Gastrocnemius medialis (tissue), 4 donors: ENCODE measurements around the gene CDK11B. TPM values are rescaled to one million over a fixed set of nuclear protein-coding genes. Genes with fewer than 3 reads are reported as not detected.
A peak's percentile ranks its signal among the peaks of the same experiment; 100 is the strongest.
"Not testable (repeated sequence)": the region's sequence is repeated elsewhere in the genome, so short reads cannot be mapped to it uniquely, and the experiment has no call there.

Experiments
- ATAC-seq, 2 donors: fragments of 150-250 bp; one replicate each; pipeline ENCODE4 v1.9.1; 2016
- DNase-seq, 2 donors: peaks; one replicate each; pipeline ENCODE4 v3.0.0-alpha.2; 2019
- H3K27ac ChIP-seq, 4 donors: fragments of 200-600 bp; sonication (generic); 1 replicate in 1 of 4; 2 replicates in 3 of 4; pipeline ENCODE4 v1.5.1; 2016 to 2018; ENCODE audit warnings: mild to moderate bottlenecking in 2 of 4, moderate library complexity in 1 of 4
- H3K27me3 ChIP-seq, 3 donors: fragments of 200-600 bp; sonication (generic) in 2 of 3; 1 replicate in 1 of 3; 2 replicates in 2 of 3; pipeline versions ENCODE4 v1.5.1 to v1.6.0; 2016 to 2019; ENCODE audit warnings: mild to moderate bottlenecking in 1 of 3, moderate library complexity in 1 of 3
- H3K36me3 ChIP-seq, 2 donors: fragments of 200-600 bp; sonication (generic) in 1 of 2; one replicate each; pipeline ENCODE4 v1.5.1; 2017 to 2018
- H3K4me1 ChIP-seq, 2 donors: fragments of 200-600 bp; sonication (generic) in 1 of 2; one replicate each; pipeline ENCODE4 v1.5.1; 2016 to 2017; ENCODE audit warnings: mild to moderate bottlenecking in 2 of 2
- H3K4me3 ChIP-seq, 4 donors: fragments of 200-600 bp; sonication (generic) in 3 of 4; 1 replicate in 1 of 4; 2 replicates in 3 of 4; pipeline ENCODE4 v1.5.1; 2016 to 2019; ENCODE audit warnings: mild to moderate bottlenecking in 2 of 4
- H3K9me3 ChIP-seq, 3 donors: fragments of 200-600 bp; sonication (generic) in 2 of 3; 1 replicate in 1 of 3; 2 replicates in 2 of 3; pipeline ENCODE4 v1.5.1; 2016 to 2019
- POLR2A ChIP-seq, 2 donors: fragments of 450-650 bp; IDR thresholded peaks; one replicate each; pipeline ENCODE4 v1.6.1; 2017; ENCODE audit warnings: antibody characterized with exemption in 2 of 2, mild to moderate bottlenecking in 2 of 2, moderate library complexity in 2 of 2
- in situ Hi-C, 4 donors: fragments of 200-750 bp; cut with MboI; loops; one replicate each; pipeline versions ENCODE4 v1.15.0 to v1.8.0; 2017; ENCODE audit warnings: low sequenced_read_pairs in 4 of 4
- intact Hi-C: fragments of 100-400 bp; cut with DNase I; formaldehyde crosslinking; loops from one replicate; pipeline ENCODE4 v1.15.1; 2023; ENCODE audit warnings: low total_unique reads
- total RNA-seq, 4 donors: library from RNA; depleted of rRNA; stranded (reverse); fragments of >200 nt; gene quantifications; one replicate each; pipeline versions ENCODE4 v1.1.0 to v1.2.3, GENCODE V29; 2016
- TF ChIP-seq, protein P1 (sequence below), 5 experiments: fragments of 450-650 bp in 3 of 5; fragments of 200-600 bp in 2 of 5; sonication (generic) in 2 of 5; IDR thresholded peaks in 4 of 5; conservative IDR thresholded peaks in 1 of 5; 1 replicate in 4 of 5; 2 replicates in 1 of 5; pipeline ENCODE4 v1.5.1; 2016 to 2019; ENCODE audit warnings: antibody characterized with exemption in 5 of 5, mild to moderate bottlenecking in 3 of 5, moderate library complexity in 3 of 5

The CDK11B gene
- 10 to 100 TPM; 19.5 to 49.0 (median 42.2) TPM for total RNA-seq

DNA sequence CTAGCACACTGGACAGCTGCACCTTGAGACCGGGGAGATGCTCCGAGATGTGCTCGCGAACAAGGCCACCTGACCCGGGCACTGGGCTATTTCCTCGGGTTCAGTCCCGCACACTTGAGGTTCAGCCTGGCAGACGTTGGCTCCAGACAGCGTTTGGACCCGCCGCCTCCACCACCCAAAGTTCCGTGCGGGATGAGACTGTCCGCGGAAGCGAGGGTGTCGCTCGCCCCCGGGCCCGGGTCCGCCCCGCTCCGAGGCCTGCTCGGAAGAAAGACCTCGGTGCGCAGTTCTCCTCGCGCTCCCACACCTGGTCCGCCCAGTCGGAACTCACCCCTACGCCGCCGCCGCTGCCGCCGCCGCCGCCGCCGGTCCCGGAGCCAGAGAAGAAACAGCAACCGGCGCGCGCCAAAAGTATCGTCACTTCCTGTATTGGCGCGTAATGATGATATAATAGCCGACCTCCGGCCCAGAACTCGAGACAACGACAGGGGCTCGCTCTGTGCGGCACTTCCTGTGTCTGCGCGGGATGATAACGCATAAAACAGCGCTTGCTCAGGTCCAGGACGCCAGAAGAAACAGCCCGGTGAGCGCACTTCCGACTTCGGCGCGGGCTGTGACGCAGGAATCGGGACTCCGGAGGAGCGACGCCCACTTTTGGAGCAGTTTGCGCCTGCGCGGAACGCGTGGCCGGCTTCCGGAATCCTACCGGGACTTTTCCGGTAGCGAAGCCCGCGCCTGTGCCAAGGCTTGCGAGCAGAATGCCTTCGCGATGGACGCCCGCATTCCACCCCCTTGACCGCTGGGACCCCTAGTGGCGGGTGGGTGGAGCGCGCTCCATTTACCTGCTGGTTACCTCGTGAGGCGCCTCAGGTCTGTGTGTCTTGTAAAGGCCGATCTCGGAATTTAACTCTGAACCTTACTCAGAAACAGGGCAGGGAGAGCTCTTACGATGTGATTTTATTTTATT is at the start of gene CDK11B:
TSS of gene CDK11B (minus strand) at position 422 of the 967 bp plus-strand sequence. CDS start 1,519 bp downstream, outside the sequence.
- TF ChIP-seq, protein P1, sequence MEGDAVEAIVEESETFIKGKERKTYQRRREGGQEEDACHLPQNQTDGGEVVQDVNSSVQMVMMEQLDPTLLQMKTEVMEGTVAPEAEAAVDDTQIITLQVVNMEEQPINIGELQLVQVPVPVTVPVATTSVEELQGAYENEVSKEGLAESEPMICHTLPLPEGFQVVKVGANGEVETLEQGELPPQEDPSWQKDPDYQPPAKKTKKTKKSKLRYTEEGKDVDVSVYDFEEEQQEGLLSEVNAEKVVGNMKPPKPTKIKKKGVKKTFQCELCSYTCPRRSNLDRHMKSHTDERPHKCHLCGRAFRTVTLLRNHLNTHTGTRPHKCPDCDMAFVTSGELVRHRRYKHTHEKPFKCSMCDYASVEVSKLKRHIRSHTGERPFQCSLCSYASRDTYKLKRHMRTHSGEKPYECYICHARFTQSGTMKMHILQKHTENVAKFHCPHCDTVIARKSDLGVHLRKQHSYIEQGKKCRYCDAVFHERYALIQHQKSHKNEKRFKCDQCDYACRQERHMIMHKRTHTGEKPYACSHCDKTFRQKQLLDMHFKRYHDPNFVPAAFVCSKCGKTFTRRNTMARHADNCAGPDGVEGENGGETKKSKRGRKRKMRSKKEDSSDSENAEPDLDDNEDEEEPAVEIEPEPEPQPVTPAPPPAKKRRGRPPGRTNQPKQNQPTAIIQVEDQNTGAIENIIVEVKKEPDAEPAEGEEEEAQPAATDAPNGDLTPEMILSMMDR (IDR thresholded peaks at IDR 0.05 in 4 of 5, conservative IDR thresholded peaks at IDR 0.05 in 1 of 5) = peak in 4 of 5 experiments; percentile 30 to 71 (median 53)
- peak; percentile 60 to 65 for TF ChIP-seq POLR2A (IDR thresholded peaks at IDR 0.05)
- H3K36me3 ChIP-seq = peaks cover 0 to 33% of the 10 kb centered on the region in 2 donors
- H3K9me3 ChIP-seq, in situ Hi-C loops, H3K27me3 ChIP-seq: not testable (repeated sequence)
- H3K27ac ChIP-seq = peak within 1 kb of the TSS; percentile 86 to 99 (median 96)
- ATAC-seq (peak; percentile 79 to 81), DNase-seq (peak; percentile 88 to 96)
- peak within 1 kb of the TSS; percentile 65 to 85 (median 76) for H3K4me3 ChIP-seq
- intact Hi-C loops = loop anchor here (2.0 kb wide), 1 partner anchor 44 kb away; the partner anchor contains the start of gene MIB2
- H3K4me1 ChIP-seq = peaks cover 21 to 31% of the 10 kb centered on the region in 2 donors

DNA sequence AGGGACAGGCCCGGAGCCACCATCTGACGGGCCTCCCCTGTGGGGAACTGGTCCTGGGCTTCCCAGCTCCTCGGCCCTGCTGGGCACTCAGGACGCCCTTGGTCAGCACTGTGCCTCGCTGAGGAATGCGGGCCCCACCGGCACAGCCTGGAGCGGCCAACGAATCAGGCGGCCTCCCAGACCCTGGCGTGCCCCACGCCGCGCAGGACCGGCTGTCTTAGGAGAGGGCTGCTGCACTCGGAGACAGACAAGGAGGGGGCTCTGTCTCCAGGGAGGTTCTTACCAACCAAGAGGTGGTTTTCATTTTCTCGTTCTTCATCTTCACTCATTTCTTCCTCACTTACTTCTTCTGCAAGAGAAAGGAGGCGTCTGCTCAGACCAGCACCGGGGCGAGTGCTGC is 49.1 kb upstream of the CDK11B start:
- H3K27me3 ChIP-seq, H3K9me3 ChIP-seq, DNase-seq, in situ Hi-C loops, H3K27ac ChIP-seq, intact Hi-C loops, H3K4me1 ChIP-seq, H3K4me3 ChIP-seq, ATAC-seq: not testable (repeated sequence)
- H3K36me3 ChIP-seq = peaks cover 0 to 19% of the 10 kb centered on the region in 2 donors

DNA sequence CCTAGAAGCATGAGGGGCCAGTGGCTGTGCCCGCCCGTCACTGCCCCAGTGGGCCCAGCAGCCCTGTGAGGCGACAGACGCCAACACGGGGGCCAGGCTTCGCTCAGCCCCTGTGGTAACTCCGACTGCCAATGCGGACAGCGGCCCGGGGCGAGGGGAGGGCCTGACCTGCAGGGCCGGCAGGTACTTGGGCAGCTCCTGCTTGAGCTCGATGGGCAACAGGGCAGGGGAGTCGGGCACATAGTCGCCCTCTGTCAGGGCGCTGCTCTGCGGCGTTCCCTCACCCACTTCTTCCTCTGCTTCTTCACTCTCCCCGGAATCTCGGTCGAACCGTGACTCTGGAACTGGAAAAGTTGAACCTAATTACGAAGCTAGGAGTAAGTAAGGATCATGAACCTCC is 48.4 kb upstream of the CDK11B start:
- peaks cover 0 to 19% of the 10 kb centered on the region in 2 donors for H3K36me3 ChIP-seq
- H3K9me3 ChIP-seq, H3K4me3 ChIP-seq, H3K27me3 ChIP-seq, H3K4me1 ChIP-seq, H3K27ac ChIP-seq, intact Hi-C loops, ATAC-seq, DNase-seq, in situ Hi-C loops: not testable (repeated sequence)

DNA sequence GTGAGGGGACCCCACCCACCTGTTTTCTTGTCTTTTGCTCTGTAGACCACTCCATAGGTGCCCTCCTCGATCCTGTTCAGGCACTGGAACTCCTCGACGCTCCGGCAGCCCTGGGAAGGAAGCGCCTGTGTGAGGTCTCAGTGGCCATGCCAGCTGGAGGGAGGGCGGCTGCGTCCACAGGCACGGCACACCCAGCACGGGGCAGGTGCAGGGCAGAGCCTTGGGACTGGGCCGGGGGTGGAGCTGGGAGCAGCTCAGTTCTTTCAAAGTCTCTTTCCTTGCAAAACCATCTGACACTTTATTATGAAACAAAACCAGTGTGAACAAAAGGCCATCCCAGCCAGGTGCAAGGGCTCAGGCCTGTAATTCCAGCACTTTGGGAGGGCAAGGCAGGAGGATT is 46.8 kb upstream of the CDK11B start:
- DNase-seq, H3K4me1 ChIP-seq, H3K27me3 ChIP-seq, H3K4me3 ChIP-seq, H3K9me3 ChIP-seq, in situ Hi-C loops, intact Hi-C loops, H3K27ac ChIP-seq: not testable (repeated sequence)
- H3K36me3 ChIP-seq = peaks cover 0 to 19% of the 10 kb centered on the region in 2 donors
- peak in 1 of 2 donors; percentile 52 for ATAC-seq

DNA sequence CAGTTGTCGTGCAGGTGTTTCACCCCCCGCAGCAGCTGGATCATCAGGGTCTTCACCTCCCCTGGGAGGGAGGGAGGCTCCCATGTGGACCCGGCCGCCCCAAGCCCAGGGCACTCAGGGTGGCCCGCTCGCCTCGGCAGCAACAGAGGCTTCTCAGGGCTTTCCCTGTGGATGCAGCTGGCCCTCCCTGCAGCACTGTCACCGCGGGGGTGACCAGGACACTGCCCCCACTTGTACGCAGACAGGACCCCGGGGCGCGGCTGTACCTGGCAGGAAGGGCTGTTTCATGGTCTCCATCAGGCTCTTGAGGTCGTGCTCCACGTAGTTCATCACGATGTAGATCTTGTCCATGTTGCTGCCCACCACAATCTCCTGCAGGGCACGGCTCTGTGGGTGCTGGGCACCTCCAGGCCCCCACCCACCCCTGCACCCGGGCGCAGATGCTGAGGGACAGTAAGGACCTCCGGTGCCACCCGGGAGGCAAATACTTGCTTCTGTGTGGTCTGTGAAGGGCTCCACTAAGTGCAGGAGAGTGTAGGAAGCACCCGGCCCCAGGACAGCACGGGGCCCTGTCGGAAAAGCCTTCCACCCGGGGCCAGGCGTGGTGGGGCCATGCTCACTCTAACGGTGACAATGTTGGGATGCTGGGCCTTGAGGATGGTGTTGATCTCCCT is 45.6 kb upstream of the CDK11B start:
- H3K27ac ChIP-seq, DNase-seq, H3K27me3 ChIP-seq, H3K4me3 ChIP-seq, in situ Hi-C loops, H3K4me1 ChIP-seq, intact Hi-C loops, H3K9me3 ChIP-seq, ATAC-seq: not testable (repeated sequence)
- peaks cover 0 to 19% of the 10 kb centered on the region in 2 donors for H3K36me3 ChIP-seq

DNA sequence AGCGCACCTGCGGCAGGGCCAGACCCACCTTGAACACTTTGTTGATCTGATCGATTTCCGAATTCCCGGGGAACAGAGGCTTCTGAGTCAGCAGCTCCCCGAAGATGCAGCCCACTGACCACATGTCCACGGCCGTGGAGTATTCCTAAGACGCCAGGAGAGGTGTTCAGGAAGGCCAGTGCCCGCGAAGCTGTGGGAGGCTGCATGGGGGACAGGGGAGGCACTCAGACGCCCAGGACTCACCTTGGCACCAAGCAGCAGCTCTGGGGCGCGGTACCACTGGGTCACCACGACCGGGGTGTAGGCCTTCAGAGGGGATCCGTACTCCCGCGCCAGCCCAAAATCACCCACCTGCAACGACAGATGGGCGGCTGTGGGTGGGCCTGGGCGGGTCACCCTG is 45.0 kb upstream of the CDK11B start:
- Histone ChIP-seq H3K36me3 (peaks cover 0 to 19% of the 10 kb centered on the region in 2 donors), H3K27me3 (no peaks in the 10 kb centered on the region), H3K9me3 (no peaks in the 10 kb centered on the region), H3K27ac (no peak overlapping the region), H3K4me1 (no peaks in the 10 kb centered on the region), H3K4me3 (no peak overlapping the region)
- intact Hi-C loops = no loop called here
- no peak for ATAC-seq
- TF ChIP-seq POLR2A (IDR thresholded peaks at IDR 0.05) = no peak
- TF ChIP-seq, protein P1 (IDR thresholded peaks at IDR 0.05 in 4 of 5, conservative IDR thresholded peaks at IDR 0.05 in 1 of 5) = no peak
- DNase-seq = no peak
- in situ Hi-C loops = no loop called here

DNA sequence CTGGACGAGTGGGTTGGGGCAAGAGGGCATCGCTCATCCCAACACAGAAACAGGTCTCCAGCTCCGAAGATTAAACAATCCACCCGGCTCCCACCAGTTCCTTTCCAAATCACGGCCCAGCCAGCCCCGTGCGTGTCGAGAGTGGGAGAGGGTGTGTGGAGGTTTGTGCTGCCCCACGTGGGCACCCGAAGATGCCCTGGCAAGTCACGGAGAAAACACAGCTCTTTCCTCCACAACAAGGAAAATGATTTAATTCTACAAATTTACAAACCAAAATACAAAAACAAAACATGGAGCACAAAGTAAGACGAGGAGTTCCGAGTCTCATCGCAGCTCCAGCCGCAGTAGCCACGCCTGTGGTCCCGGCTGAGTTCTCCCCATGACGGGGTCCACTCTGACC is 43.7 kb upstream of the CDK11B start:
- H3K27ac ChIP-seq, H3K4me3 ChIP-seq, H3K9me3 ChIP-seq, in situ Hi-C loops, H3K27me3 ChIP-seq, DNase-seq, intact Hi-C loops, ATAC-seq, H3K4me1 ChIP-seq: not testable (repeated sequence)
- peaks cover 0 to 19% of the 10 kb centered on the region in 2 donors for H3K36me3 ChIP-seq

DNA sequence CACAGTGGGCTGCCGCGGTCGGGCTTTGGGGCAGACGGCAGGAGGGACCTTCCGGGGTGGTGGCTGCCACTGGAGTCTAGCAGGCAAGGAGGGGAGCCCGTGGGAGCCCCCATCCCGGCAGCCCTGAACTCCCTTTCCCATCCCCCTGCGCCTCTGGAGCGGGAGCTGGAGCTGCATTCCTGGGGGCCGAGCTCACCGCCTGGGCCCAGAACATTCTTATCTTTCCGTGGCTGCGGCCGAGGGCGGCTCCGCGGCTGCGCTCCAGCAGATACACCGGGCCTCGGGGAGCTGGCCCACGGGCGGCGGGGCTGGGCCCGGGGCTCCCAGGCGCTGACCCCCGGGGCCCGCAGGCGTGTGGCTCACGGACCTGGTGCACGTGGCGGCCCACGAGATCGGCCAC is 41.8 kb upstream of the CDK11B start:
- H3K27ac ChIP-seq, DNase-seq, ATAC-seq, in situ Hi-C loops, intact Hi-C loops, H3K4me1 ChIP-seq, H3K27me3 ChIP-seq, H3K4me3 ChIP-seq, H3K9me3 ChIP-seq: not testable (repeated sequence)
- peaks cover 0 to 14% of the 10 kb centered on the region in 2 donors for H3K36me3 ChIP-seq

DNA sequence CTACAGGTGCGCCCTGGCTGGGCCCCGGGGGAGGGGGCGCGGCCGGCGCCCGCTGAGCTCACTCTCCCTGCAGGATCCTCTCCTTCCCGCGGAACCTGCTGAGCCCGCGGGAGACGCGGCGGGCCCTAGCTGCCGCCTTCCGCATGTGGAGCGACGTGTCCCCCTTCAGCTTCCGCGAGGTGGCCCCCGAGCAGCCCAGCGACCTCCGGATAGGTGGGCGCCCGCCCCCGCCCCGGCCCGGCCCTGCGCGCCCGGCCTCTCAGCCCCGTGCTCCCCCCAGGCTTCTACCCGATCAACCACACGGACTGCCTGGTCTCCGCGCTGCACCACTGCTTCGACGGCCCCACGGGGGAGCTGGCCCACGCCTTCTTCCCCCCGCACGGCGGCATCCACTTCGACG is 41.3 kb upstream of the CDK11B start:
- H3K4me3 ChIP-seq, H3K4me1 ChIP-seq, H3K9me3 ChIP-seq, H3K27me3 ChIP-seq, DNase-seq, in situ Hi-C loops, intact Hi-C loops, H3K27ac ChIP-seq, ATAC-seq: not testable (repeated sequence)
- H3K36me3 ChIP-seq = peaks cover 0 to 14% of the 10 kb centered on the region in 2 donors
